Activated T-helper 1 cell treated with Interleukin-2 at 50 U/mL for 16 hours (primary cell): ENCODE measurements around the gene SAMHD1.
A peak's percentile ranks its signal among the peaks of the same experiment; 100 is the strongest.
"Not testable (repeated sequence)": the region's sequence is repeated elsewhere in the genome, so short reads cannot be mapped to it uniquely, and the experiment has no call there.

Experiments used
- DNase-seq: peaks from one replicate; pipeline ENCODE4 v3.0.0-alpha.2; 2020; ENCODE audit warnings: low read depth

The SAMHD1 gene

DNA sequence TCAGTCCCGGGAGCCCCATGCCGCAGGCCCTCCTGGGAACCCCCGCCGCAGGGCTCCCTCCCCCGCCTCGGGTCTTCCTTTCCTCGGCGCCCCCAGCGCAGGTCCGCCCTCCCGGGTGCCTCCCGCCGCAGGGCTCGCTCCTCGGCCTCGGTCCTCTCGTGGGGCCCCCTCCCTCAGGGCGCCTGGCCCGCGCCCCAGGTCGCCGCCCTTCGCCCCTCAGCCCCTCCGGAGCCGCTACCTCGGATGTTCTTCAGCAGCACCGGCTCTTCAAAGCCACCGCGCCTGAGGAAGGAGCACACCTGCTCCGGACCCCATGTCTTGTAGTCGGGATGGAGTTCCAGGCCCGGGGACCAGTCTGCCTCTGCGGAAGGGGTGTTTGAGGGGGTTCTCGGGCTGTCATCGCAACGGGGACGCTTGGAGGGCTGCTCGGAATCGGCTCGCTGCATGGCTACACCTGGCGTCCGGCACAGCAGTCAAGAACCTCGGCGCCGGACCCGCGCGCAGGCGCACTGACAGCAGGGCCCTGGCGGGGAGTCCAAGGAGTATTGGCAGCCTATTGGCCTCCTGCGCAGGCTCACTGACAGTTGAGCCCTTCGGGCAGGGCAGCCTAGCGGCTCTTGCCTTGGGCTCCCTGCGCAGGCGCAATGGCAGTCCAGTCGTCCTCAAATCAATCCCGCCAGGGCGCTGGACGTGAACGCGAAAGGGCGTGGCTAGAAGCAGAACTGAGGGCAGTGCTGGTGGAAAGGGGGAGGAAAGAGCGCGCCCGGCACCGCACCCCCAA lies at the start of gene SAMHD1:
SAMHD1 (minus strand) TSS at position 511 of the 781 bp plus-strand sequence; CDS start at position 446, 65 bp downstream.
- DNase-seq: peak; percentile 82

DNA sequence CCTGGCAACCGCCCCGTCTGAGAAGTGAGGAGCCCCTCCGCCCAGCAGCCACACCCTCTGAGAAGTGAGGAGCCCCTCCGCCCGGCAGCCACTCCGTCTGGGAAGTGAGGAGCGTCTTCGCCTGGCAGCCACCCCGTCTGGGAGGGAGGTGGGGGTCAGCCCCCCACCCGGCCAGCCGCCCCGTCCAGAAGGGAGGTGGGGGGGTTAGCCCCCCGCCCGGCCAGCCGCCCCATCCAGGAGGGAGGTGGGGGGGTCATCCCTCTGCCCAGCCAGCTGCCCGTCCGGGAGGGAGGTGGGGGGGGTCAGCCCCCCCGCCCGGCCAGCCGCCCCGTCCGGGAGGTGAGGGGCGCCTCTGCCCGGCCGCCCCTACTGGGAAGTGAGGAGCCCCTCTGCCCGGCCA lies 48.7 kb upstream of the SAMHD1 start:
- DNase-seq: not testable (repeated sequence)

DNA sequence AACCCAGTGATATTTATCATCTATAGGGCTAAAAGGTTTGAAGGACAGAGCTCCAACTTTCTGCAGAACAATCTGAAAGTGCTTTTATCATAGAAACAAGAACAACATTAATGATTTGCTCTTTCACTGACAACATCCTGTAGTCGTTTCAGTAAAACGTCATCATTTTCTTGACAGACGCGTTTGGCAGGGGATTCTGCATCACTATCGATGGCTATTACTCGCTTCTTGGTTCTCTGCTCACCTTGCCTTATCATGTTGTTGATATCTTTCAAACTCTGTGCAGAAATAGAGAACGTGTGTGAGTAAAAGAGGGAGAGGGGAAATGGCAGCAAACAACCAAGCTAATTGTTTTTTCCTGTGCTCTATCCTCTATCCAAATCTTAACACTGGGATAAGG lies 47.1 kb upstream of the SAMHD1 start:
- no peak for DNase-seq

DNA sequence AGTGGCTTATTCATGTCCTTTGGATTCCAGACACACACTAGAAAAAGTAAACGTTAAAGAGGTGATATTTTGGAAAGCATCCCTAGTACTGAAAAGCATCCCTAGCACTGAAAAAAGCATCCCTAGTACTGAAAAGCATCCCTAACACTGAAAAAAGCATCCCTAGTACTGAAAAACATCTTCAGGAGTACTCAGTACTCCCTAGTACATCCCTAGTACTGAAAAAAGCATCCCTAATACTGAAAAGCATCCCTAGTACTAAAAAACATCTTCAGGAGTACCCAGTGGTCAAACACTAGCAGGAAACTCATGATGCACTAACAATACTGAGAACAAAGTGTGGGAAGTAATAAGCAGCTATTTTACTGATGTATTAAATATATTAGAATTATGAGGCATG lies 45.6 kb upstream of the SAMHD1 start:
- DNase-seq: no peak

DNA sequence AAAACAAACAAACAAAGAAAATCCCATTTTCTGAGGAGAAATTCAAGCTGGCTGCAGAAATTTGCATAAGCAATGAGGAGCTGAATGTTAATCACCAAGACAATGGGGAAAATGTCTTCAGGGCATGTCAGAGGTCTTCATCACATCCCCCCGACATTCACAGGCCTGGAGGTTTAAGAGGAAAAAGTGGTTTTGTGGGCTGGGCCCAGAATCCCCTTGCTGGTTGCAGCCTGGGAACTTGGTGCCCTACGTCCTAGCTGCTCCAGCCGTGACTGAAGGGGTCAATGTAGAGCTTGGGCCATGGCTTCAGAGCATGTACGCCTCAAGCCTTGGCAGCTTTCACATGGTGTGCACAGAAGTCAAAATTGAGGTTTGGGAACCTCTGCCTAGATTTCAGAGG lies 42.7 kb upstream of the SAMHD1 start:
- not testable (repeated sequence) for DNase-seq

DNA sequence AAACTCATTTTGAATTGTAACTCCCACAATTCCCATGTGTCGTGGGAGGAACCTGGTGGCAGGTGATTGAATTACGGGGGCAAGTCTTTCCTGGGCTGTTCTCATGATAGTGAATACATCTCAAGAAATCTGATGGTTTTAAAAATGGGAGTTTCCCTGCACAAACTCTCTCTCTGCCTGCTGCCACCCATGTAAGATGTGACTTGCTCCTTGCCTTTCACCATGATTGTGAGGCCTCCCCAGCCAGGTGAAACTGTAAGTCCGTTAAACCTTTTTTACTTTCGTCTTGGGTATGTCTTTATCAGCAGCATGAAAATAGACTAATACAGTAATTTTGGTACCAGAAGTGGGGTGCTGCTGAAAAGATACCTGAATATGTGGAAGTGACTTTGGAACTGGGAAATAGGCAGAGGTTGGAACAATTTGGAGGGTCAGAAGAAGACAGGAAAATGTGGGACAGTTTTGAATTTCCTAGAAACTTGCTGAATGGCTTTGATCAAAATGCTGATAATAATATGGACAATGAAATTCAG lies 41.4 kb upstream of the SAMHD1 start:
- no peak for DNase-seq

DNA sequence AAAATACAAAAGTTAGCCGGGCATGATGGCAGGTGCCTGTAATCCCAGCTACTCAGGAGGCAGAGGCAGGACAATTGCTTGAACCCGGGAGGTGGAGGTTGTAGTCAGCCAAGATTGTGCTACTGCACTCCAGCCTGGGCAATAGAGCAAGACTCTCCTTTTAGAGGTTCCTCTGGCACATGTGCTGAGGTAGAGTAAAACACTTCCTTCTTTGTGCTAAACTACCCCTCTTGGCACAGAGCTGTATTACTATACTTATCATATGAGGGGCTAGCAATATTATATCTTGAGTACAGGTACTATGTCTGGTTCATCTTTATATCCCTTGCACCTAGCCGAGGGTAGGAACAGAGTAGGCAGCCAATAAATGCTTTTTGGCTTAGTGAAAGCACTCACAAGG lies 40.2 kb upstream of the SAMHD1 start:
- DNase-seq: no peak

DNA sequence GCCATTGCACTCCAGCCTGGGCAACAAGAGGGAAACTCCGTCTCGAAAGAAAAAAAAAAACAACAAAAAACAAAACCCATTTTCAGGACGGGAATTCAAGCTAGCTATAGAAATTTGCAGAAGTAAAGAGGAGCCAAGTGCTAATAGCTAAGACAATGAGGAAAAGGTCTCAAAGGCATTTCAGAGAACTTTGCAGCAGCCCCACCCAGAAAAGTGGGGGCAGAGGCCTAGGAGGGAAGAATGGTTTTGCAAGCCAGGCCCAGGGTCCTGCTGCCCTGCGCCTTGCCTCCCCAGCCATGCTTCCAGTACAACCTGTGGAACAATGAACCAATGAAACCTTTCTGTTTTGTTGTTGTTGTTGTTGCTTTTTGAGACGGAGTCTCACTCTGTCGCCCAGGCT lies 38.3 kb upstream of the SAMHD1 start:
- no peak for DNase-seq

DNA sequence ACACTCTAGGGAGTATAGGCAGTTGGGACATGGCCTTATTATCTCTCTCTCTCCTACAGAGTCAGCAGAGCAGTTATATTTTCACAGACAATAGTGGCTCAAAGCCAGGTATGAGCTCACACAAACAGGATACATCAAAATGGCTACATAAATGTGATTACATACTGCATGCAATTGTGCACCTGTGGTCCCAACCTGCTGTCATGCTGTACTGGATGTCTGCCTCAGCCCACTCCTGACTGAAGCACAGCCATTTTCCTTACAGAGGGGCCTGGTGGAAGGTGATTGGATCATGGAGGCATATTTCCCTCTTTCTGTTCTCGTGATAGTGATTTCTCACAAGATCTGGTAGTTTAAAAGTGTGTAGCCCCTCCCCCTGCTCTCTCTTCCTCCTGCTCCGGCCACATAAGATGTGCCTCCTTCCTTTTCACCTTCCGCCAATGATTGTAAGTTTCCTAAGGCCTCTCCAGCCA lies 37.0 kb upstream of the SAMHD1 start:
- no peak for DNase-seq

DNA sequence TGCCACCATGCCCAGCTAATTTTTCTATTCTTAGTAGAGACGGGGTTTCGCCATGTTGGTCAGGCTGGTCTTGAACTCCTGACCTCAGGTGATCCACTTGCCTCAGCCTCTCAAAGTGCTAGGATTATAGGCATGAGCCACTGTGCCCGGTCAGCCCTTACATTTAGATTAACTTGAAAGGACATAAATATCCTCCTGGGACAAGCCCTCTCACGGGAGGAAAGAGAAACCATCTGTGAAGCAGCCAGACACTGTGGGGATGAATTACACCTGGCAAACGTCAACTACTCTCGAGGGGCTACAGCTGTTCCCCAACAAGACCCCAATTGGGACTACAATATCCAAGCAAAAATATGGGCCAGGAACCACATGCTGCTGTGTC lies 32.7 kb upstream of the SAMHD1 start:
- no peak for DNase-seq

DNA sequence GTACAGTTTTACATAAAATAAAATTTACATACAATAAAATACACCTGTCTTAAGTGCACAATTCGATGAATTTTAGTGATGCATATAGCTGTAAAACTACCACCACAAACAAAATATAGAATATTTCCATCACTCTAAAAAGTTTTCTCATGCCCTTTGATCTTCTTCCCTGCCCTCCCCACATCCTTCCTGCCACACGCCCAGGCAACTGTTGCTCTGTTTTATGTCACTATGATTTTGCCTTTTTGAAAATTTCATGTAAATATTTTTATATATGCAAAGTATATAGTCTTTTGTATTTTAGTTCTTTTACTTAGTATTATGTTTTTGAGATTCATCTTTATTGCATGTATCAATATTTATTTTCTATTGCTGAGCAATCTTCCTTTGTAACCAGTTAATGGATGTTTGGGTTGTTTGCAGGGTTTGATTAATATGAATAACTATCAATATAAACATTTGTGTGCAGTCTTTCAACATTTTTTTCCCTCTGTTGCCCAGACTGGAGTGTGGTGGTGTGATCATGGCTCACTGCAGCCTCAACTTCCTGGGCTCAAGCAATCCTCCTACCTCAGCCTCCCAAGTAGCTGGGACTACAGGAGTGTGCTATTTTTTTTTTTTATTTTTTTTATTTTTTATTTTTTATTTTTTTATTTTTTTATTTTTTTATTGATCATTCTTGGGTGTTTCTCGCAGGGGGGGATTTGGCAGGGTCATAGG lies 23.8 kb upstream of the SAMHD1 start:
- DNase-seq: peak; percentile 51

DNA sequence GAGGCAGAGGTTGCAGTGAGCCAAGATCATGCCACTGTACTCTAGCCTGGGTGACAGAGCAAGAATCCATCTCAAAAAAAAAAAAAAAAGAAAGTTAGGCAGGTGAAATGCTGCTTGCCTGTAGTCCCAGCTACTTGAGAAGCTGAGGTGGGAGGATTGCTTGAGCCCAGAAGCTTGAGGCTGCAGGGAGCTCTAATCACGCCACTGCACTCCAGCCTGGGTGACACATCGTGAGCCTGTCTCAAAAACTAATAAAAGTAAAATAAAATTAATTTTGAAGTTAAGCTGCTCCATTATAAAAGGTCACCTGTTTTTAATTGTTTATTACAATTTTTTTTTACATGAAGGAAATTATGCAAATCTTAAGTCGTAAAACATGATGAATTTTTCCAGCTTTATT lies 23.2 kb upstream of the SAMHD1 start:
- no peak for DNase-seq

DNA sequence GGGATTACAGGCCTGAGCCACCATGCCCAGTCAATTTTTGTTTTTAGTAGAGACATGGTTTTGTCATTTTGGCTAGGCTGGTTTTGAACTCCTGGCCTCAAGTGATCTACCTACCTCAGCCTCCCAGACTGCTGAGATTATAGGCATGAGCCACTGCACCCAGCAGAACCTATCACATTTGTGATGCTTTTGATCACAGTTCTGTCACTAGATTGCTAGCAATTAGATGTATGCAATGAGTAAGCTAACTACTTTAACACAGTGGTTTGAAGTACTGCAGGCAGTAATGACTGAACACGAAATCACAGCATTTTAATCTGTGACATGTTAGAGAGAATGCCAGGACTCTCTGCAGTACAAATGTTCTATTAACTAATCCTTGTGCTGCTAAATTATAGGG lies 19.6 kb upstream of the SAMHD1 start:
- no peak for DNase-seq

DNA sequence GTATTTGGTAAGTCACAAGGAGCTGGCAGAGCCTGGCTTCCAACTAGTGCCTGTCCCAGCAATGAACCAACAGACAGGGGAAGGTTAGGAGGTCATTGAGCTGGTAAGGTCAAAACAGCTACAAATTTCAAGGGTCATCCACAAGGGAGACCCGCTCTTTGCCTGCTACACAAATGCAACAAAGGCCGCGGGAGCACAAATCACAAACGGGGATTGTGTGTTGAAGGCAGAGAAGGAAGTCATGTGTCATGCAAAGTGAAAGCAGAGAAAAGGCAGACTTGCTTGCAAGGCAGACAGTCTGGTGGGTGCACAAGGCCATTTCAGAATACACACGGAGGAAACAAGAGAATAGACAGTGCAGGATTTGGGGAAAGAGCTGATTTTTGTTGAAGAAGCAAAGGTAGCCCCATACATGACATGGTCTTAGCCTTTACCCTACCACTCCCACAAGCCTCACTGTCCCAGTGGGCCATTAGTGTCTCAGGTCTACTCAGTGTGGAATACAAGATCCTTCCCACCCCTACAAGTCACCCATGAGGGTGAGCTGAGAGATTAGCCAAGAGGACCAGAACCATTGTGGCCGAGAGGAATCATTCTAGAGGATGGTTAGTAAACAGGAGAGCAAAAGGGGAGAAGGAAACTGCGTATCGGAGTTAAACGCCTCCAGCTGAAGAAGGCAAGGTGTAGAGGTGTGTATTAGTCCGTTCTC lies 18.1 kb upstream of the SAMHD1 start:
- DNase-seq: no peak

DNA sequence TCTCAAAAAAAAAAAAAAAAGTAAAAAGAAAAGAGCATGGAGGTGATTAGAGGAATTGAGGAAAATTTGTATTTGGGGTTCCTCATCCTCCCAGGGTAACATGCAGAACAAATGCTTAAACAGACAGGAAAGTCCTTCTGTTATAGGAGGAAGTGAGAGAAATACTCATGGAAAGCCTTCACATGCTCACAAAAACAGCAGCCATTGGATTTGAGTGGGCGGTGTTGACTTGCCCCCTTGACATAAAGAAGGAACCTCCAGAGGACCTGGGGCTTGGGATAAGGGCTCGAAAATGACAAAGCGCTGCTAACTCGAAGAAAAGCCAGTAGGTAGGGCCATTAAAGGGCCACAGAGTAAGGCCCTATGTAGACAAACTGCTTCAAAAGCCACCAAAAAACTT lies 17.5 kb upstream of the SAMHD1 start:
- no peak for DNase-seq

DNA sequence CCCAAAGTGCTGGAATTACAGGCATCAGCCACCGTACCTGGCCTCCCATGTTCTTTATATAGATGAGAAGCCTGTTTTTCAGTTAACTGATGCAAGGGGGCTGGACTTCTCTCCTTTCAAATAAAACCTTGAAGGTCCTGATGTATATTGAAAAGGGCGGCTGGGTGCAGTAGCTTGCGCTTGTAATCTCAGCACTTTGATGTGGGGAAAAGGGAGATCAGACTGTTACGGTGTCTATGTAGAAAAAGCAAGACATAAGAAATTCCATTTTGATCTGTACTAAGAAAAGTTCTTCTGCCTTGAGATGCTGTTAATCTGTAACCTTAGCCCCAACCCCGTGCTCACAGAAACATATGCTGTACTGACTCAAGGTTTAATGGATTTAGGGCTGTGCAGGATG lies 16.1 kb upstream of the SAMHD1 start:
- no peak for DNase-seq

DNA sequence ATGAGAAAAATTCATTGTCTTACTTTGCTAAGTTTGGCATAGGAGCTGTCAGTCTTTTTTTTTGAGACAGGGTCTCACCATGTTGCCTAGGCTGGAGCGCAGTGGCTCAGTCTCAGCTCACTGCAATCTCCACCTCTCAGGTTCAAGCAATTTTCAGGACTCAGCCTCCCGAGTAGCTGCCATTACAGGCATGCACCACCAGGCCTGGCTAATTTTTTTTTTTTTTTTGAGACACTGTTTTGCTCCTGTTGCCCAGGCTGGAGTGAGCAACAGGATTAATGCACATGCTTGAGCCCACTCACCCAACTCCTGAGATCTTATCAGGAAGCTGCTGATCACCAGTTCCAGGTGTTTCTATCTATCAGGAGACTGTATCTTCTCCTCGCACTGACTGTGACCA lies 15.5 kb upstream of the SAMHD1 start:
- DNase-seq: not testable (repeated sequence)

DNA sequence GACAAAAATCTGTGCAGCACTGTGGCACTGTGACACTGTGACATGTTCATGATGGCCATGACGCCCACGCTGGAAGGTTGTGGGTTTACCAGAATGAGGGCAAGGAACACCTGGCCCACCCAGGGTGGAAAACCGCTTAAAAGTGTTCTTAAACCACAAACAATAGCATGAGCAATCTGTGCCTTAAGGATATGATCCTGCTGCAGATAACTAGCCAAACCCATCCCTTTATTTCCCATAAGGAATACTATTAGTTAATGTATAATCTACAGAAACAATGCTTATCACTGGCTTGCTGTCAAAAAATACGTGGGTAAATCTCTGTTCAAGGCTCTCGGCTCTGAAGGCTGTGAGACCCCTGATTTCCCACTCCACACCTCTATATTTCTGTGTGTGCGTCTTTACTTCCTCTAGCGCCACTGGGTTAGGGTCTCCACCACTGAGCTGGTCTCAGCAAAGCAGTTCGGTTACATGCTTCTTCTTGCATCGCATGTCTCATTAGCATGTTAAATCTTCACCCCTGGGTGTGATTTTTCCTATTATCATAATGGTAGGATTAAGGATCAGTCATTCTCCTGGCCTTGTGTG lies 10.9 kb upstream of the SAMHD1 start:
- not testable (repeated sequence) for DNase-seq

DNA sequence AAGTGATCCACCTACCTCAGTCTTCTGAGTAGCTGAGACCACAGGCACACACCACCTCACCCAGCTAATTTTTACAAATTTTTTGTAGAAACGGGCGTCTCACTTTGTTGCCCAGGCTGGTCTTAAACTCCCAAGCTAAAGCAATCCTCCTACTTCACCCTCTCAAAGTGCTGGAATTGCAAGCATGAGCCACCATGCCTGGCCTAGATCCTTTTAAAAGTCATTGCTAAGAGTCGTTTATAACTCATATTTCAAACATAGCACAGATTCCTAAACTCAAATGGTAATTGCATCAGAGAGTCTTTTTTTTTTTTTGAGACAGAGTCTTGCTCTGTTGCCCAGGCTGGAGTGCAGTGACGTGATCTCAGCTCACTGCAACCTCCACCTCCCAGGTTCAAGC lies 7.7 kb upstream of the SAMHD1 start:
- no peak for DNase-seq

DNA sequence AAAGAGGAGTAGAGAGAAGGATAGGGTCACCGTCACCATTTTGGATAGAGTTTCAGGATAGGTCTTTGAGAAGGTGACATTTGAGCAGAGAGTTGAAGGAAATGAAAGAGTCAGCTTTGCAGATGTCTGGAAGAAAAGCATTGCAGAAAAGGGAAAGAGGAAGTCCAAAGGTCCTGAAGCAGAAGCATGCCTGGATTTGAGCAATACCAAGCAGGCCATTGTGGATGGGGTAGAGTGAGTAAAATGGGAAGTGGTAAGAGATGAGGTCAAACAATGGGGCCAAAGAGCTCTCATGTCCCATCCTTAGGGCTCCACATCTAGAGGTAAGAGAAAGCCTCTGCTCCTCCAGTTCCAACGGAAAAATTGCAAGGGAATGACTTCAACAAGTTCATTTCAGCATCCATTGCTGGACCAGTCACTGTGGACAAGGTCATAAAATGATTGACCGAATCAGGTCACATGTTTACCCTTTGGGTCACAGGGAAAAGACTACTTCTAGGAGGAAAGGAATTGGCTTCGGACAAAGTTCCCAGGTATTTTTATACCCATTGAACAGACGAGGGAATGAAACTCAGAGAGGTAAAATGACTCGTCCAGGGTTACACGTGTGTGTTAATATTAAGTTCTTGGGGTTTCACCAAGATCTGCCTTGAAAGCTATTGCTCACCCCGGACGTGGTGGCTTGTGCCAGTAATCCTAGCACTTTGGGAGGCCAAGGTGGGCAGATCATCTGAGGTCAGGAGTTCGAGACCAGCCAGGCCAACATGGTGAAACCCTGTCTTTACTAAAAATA lies 6.6 kb upstream of the SAMHD1 start:
- DNase-seq: no peak

DNA sequence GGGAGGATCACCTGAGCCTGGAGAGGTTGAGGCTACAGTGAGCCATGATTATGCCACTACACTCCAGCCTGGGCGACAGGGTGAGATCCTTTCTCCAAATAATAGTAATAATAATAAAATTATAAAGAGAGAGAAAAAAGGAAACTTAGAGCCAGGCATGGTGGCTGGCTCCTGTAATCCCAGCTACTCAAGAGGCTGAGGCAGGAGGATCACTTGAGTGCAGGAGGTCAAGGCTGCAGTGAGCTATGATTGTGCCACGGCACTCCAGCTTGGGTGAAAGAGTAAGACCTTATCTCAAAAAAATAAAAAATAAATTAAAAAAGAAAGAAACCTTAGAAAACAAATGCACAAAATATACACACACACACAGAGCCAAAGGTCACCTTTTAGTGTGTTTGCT lies 5.2 kb upstream of the SAMHD1 start:
- DNase-seq: no peak
